Stimulated activated CD4-positive, alpha-beta T cell treated with anti-CD3 and anti-CD28 coated beads, Interleukin-12 subunit alpha, Interleukin-12 subunit beta, amount 100 ng/mL, for 4 hours (primary cell): ENCODE measurements around the gene NAGA.
A peak's percentile ranks its signal among the peaks of the same experiment; 100 is the strongest.
"Not testable (repeated sequence)": the region's sequence is repeated elsewhere in the genome, so short reads cannot be mapped to it uniquely, and the experiment has no call there.

Experiments
- DNase-seq: peaks from one replicate; pipeline ENCODE4 v3.0.0-alpha.2; 2020

The NAGA gene

GRCh38 chr22:42070517-42071422, at the start of gene NAGA:
Gene NAGA (minus strand): TSS chr22:42070812. CDS start chr22:42070297, 515 bp downstream.
- peak; percentile 86 for DNase-seq

DNA sequence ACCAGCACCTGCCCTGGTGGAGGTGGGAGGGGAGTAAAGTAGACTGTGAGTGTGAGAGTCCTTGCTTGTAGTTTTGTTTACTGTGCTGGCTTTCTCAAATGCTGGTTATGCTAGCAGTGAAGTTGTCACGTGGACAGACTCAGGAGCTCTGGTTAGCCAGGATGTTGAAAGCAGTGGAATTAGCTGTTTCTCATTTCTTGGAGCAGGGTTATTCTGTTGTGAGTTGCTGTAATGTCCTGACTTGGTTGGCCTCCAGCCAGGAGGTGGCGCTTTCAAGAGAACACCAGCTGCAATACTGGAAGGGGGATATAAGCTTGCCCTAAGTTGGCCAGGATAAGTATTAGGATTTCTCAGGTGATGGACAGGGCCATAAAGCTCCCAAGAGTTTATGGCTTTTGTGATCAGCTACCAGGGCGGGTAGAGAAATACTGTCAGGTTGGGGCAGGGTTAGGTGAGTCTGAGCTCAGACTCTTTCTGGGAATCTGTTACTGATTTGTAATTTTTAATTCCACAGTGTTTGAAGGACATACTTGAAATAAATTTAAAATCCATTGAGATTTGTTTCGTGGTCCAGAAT, 46.3 kb upstream of the NAGA start:
- DNase-seq: no peak

DNA sequence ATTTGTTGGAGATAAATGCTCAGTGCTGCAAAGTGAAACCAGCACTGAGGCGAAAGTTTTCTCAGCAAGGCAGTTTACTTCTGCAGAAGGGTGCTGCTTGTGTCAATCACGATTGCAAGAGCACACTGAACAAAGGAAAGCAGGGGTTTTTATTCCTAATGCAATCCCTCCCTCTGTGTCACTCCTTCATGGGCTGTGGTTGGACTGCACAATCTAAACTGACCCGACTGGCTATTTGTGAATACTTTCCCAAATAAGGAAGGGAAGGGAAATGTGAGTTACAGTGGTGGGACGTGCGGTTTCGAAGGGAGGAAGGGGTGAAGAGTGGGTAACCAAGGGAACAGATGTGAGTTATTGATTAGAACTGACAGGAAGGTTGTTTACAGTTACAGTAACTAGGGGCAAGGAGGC, 44.8 kb upstream of the NAGA start:
- DNase-seq: not testable (repeated sequence)

GRCh38 chr22:42114721-42115120, 44.1 kb upstream of the NAGA start:
- DNase-seq: no peak

GRCh38 chr22:42112793-42113192, 42.2 kb upstream of the NAGA start:
- DNase-seq: not testable (repeated sequence)

- no peak for DNase-seq
These were observed 41.2 kb upstream of the NAGA start for GRCh38 chr22:42111798-42112197.

DNA sequence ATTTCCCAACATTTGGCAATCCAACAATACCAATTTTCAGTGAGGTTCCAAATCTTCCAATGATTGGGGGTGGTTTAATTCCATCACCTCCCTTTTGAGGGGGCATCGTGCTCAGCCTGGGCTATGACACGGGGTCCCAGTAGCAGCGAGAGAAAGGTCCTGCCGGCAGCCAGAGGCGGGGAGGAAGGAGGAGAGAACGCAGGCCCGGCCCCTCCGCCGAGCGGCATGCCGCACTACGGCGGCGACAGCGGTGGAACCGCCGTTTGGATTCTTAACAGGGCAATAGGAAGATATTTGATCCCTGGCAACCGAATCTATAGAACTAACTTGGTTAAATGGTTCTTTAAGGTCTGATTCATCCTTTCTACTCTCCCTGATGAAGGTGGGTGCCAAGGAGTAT, 38.2 kb upstream of the NAGA start:
- no peak for DNase-seq

GRCh38 chr22:42104332-42104860, 33.8 kb upstream of the NAGA start:
- not testable (repeated sequence) for DNase-seq

GRCh38 chr22:42101199-42101598, 30.6 kb upstream of the NAGA start:
- no peak for DNase-seq

- no peak for DNase-seq
These were observed 20.8 kb upstream of the NAGA start for GRCh38 chr22:42091455-42091782.

DNA sequence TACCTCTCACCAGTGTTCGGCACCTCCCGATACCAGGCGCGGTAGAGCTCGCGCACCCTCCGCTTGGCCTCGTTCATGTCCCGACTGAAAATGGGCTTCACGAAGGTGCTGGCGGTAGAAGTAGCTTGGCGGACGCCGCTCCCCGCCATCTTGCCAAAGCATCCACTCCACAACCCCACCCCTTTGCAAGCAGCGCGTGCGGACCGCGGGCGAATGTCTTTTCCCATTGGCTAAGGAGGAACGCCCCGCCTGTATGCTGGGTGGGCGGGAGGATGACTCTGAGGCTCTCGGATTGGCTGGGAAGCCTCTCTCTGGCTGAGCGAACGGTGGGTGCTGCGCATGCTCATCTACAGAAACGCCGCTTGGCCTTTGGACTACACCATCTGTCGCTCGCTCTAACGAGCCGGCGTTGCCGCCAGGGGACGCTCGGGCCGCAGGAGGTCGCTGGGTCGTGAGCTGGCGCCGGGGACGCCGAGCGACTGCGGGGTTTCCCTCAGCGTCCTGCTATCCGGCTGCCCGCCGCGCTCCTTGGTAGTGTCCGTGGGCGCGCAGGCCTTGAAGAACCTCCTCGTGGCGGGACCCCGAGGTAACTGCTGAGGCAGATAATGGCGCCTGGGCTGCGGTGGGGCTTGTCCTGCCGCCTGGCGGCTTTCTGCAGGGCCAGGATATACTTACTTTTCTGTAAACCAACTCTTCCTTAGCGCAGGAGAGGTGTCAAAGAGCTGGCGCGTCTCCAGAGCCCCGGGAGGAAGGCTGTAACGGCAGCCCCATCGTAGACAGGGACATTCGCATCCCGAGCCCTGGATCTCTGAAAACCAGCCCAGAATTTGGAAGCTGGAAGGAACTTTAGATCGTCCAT, 20.2 kb upstream of the NAGA start, which contains the start of gene NDUFA6:
TSS of gene NDUFA6 (minus strand) at position 177 of the 859 bp plus-strand sequence. CDS start at position 149, 28 bp downstream.
- DNase-seq: peak; percentile 96

DNA sequence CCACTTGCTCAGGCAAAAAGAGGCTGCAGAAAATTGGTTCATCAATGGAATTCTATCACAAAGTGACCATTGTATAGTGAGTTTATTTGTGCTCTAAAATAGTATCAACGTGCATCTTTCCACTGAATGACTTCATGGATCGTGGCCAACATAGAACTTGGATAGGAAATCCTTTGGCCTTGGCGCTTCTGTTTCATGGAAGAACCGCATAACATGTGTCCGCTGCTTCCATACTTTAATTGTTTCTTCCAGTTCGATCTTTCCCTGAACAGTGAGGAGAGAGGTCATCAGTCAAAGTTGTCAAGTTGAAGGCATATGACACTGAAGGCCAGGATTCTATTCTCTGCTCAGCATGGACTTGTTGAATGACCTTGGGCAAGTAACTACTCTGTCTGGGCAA, 15.4 kb upstream of the NAGA start:
- DNase-seq: no peak

- no peak for DNase-seq
These were observed 14.3 kb upstream of the NAGA start for GRCh38 chr22:42084874-42085273.

DNA sequence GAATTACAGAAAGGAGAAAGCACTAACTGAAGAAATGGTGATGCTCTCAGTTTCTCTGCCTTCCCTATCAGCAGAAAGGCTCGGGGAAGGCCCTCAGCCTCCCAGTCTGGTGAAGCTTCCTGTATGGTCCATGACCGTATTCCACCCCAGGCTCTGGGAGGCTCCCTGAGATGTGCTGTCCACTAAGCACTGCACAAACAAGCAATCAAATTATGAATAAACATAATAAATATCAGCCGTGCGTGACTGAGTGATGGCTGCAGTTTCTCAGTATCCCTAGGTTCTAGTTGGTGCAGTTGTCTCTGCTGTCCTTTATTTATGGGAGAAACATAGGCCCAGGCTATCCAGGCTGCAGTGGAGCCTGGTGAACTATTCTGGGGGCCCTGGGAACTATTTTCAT, 12.5 kb upstream of the NAGA start:
- no peak for DNase-seq

GRCh38 chr22:42080287-42080686, 9.7 kb upstream of the NAGA start:
- no peak for DNase-seq

- peak; percentile 97 for DNase-seq
These were observed 9.0 kb upstream of the NAGA start, which contains the start of gene SMDT1 for GRCh38 chr22:42079319-42080251. Gene SMDT1 (plus strand): TSS chr22:42079700. CDS start chr22:42079769, 69 bp downstream.

DNA sequence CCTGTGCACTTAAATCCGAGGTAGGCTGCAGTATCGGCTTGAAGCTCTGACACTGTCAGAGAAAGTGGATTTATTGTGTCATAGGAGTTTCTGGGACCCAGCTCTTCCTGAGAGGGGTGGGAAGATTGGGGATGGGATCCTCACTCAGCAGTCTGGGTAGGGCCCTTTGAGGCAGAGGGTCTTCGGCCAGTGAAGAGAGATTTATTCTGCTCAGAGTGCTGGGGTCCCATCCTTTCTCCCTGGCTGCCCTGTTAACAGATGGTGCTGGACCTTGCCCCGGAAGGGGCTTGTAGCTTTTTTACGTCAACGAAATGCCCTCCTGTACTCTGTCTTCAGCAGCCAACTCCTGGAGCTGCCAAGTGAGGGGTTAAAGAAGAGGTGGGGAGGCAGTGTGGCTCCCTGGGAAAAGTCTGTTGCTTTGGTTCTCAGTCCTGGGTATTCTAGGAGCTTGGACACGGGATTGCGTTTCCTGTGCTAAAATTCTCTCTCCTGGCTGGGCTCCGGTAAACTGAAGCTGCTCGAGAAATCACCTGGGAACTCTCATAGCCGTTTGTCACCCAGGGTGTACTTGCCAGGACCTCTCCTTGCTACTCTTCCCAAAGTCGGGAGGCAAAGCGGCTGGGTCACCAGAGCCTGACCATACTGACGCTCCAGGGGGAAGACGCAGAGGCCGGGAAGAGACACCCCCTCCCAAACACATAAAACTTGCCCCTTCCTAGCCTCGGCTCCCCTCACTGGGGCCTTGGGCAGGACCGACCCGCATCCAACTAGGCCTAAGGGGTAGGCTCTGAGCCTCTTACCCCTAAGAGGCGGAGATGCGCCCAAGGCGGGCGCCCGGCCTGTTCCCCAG, 8.1 kb upstream of the NAGA start:
- no peak for DNase-seq

DNA sequence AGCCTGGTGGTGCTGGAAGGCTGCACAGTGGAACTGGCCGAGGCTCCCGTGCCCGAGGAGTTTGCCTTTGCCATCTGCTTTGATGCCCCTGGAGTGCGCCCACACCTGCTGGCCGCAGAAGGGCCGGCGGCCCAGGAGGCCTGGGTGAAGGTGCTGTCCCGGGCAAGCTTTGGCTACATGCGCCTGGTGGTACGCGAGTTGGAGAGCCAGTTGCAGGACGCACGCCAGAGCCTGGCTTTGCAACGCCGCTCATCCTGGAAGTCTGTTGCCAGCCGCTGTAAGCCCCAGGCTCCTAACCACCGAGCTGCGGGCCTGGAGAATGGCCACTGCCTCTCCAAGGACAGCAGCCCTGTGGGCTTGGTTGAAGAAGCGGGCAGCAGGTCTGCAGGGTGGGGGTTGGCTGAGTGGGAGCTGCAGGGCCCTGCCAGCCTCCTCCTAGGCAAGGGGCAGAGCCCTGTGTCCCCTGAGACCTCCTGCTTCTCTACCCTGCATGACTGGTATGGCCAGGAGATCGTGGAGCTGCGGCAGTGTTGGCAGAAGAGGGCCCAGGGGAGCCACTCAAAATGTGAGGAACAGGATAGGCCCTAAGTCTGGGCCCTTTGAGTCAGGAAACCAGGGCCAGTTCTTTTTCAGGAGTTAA, 7.0 kb upstream of the NAGA start:
- DNase-seq: no peak

- DNase-seq: no peak
These were observed 6.3 kb upstream of the NAGA start for GRCh38 chr22:42076764-42077485.
